Measurements from ENCODE around the gene TMEM131.

DNA sequence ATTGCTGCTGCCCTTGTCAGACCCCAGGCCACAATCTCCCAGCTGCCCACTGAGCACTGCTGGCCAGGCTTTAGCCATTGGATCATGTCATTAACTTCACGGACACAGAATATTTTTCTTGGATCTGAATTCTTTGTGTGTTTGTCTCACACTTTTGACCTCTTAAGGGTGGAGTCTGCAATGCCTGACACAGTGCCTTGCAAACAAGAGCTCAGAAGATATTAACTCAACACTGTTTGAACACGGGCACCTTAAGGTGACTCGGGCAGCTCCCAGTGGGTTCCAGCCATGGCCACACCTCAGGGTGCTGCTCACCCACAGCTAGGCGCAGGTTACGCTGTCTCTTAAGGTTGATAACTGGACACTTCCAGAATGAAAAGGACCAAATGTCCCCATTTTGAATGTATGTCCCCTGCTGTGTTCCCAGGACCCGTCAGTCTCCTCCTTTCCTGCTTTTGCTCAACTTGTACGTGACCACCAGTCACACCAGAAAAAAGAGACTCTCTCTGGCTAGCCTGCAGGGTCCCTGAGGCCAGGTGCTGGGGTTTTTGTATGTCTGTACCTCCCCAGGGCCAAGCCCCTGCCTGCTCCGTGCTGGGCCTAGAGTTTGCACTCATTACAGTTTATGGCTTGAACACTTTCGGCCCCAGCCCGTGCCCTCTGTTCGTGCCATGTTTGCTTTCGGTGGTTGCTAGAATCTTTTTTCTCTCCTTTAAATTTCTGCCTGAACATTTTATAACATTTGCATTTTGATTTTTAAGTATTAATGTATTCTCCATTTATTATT, 33.4 kb upstream of the TMEM131 start:
- no peak for TF ChIP-seq POLR2AphosphoS5 (IDR thresholded peaks at IDR 0.05; ENCODE audit: insufficient read depth in 1 of 2, low read depth in 1 of 2)
- TF ChIP-seq, protein P1, sequence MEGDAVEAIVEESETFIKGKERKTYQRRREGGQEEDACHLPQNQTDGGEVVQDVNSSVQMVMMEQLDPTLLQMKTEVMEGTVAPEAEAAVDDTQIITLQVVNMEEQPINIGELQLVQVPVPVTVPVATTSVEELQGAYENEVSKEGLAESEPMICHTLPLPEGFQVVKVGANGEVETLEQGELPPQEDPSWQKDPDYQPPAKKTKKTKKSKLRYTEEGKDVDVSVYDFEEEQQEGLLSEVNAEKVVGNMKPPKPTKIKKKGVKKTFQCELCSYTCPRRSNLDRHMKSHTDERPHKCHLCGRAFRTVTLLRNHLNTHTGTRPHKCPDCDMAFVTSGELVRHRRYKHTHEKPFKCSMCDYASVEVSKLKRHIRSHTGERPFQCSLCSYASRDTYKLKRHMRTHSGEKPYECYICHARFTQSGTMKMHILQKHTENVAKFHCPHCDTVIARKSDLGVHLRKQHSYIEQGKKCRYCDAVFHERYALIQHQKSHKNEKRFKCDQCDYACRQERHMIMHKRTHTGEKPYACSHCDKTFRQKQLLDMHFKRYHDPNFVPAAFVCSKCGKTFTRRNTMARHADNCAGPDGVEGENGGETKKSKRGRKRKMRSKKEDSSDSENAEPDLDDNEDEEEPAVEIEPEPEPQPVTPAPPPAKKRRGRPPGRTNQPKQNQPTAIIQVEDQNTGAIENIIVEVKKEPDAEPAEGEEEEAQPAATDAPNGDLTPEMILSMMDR (IDR thresholded peaks at IDR 0.05), result no peak
- TF ChIP-seq POLR2A (IDR thresholded peaks at IDR 0.05), result no peak

Measured in vagina (tissue), 2 donors.